H1 (cell line): ENCODE data around the gene IDE. TPM values are rescaled to one million over a fixed set of nuclear protein-coding genes. Genes with fewer than 3 reads are reported as not detected.
"Not testable (repeated sequence)": the region's sequence is repeated elsewhere in the genome, so short reads cannot be mapped to it uniquely, and the experiment has no call there.

Source experiments
- CTCF ChIA-PET: fragments of 300-600 bp; sonication (Branson Sonifier 250); formaldehyde crosslinking; loops from one replicate; lab custom pipeline; 2021; ENCODE audit not compliant: partially characterized antibody; lab: Charles Lee
- POLR2A ChIA-PET: fragments of 300-600 bp; sonication (Branson Sonifier 250); formaldehyde crosslinking; loops from one replicate; lab custom pipeline; 2021; ENCODE audit warnings: inconsistent platforms; ENCODE audit not compliant: partially characterized antibody; lab: Charles Lee
- DNase-seq, 2 experiments: peaks; one replicate each; pipeline versions ENCODE4 v3.0.0 to v3.0.0-alpha.2; 2010 to 2022; ENCODE audit warnings: low spot score in 2 of 2, low read depth in 1 of 2, mixed read lengths in 1 of 2
- FAIRE-seq: peaks from 2 replicates; lab custom pipeline; 2011; peaks lifted over from hg19 to GRCh38; lab: Jason Lieb, UNC
- H2AFZ ChIP-seq: 2 replicates; pipeline ENCODE4 v1.8.1; 2012; ENCODE audit warnings: low read length, inconsistent platforms
- H2AK5ac ChIP-seq: 2 replicates; pipeline ENCODE4 v1.6.1; 2013; ENCODE audit warnings: low read depth, low read length
- H2BK120ac ChIP-seq: replicated peaks from 2 replicates; pipeline ENCODE3; 2013; ENCODE audit warnings: low read depth, low read length, inconsistent platforms
- H2BK12ac ChIP-seq: 2 replicates; pipeline ENCODE4 v1.6.1; 2013; ENCODE audit warnings: low read depth, low read length
- H2BK15ac ChIP-seq: 2 replicates; pipeline ENCODE4 v1.6.1; 2013; ENCODE audit warnings: low read length
- H2BK20ac ChIP-seq: 2 replicates; pipeline ENCODE4 v1.6.1; 2013; ENCODE audit warnings: low read length
- H2BK5ac ChIP-seq: 2 replicates; pipeline ENCODE4 v1.6.1; 2013; ENCODE audit warnings: low read depth, low read length
- H3K14ac ChIP-seq: 2 replicates; pipeline ENCODE4 v1.6.1; 2013; ENCODE audit warnings: inconsistent platforms; ENCODE audit not compliant: insufficient read length
- H3K18ac ChIP-seq: 2 replicates; pipeline ENCODE4 v1.6.1; 2013; ENCODE audit warnings: low read length; ENCODE audit errors: extremely low read depth
- H3K23ac ChIP-seq: 2 replicates; pipeline ENCODE4 v1.6.1; 2013; ENCODE audit warnings: inconsistent platforms; ENCODE audit not compliant: insufficient read length
- H3K23me2 ChIP-seq: 2 replicates; pipeline ENCODE4 v1.6.1; 2013; ENCODE audit warnings: low read depth, low read length
- H3K27ac ChIP-seq: 2 replicates; pipeline ENCODE4 v1.6.1; 2011; ENCODE audit warnings: low read depth, low read length, inconsistent platforms
- H3K27me3 ChIP-seq, 4 experiments: replicated peaks in 1 of 4; 1 replicate in 1 of 4; 2 replicates in 3 of 4; pipeline versions ENCODE4 v1.6.1 to v1.8.1; 2011 to 2013; ENCODE audit warnings: low read length in 3 of 4, mild to moderate bottlenecking in 3 of 4, inconsistent platforms in 2 of 4, mixed read lengths in 2 of 4, moderate library complexity in 1 of 4; ENCODE audit not compliant: control insufficient read depth in 3 of 4, insufficient read depth in 3 of 4; ENCODE audit errors: extremely low read depth in 1 of 4
- H3K36me3 ChIP-seq, 4 experiments: 2 replicates each; pipeline versions ENCODE4 v1.6.1 to v1.8.1; 2011 to 2013; ENCODE audit warnings: mild to moderate bottlenecking in 4 of 4, low read length in 3 of 4, moderate library complexity in 2 of 4, control low read depth in 1 of 4, inconsistent platforms in 1 of 4; ENCODE audit not compliant: insufficient read depth in 4 of 4, control insufficient read depth in 2 of 4
- H3K4ac ChIP-seq: replicated peaks from 2 replicates; pipeline ENCODE3; 2013; ENCODE audit warnings: low read length, low read depth, mixed read lengths, inconsistent platforms; ENCODE audit not compliant: insufficient read length
- H3K4me1 ChIP-seq, 4 experiments: replicated peaks in 1 of 4; 1 replicate in 1 of 4; 2 replicates in 3 of 4; pipeline versions ENCODE4 v1.6.1 to v1.8.1; 2011 to 2013; ENCODE audit warnings: low read length in 3 of 4, inconsistent platforms in 2 of 4, mixed read lengths in 1 of 4; ENCODE audit not compliant: insufficient read depth in 4 of 4, control insufficient read depth in 3 of 4
- H3K4me2 ChIP-seq, 2 experiments: 2 replicates each; pipeline versions ENCODE4 v1.6.1 to v1.8.1; 2011 to 2013; ENCODE audit warnings: low read depth in 2 of 2, low read length in 2 of 2, control low read depth in 1 of 2, inconsistent platforms in 1 of 2, mild to moderate bottlenecking in 1 of 2; ENCODE audit not compliant: insufficient read depth in 1 of 2
- H3K4me3 ChIP-seq, 4 experiments: fragments of 200-600, 300-600 bp in 1 of 4; sonication (generic), shearing (Covaris generic), sonication (Bioruptor Twin) in 1 of 4; 2 replicates each; pipeline versions ENCODE4 v1.5.1 to v1.8.1; 2011 to 2016; ENCODE audit warnings: low read length in 4 of 4, low read depth in 3 of 4, control low read depth in 2 of 4, inconsistent platforms in 2 of 4, mild to moderate bottlenecking in 2 of 4, mixed read lengths in 1 of 4, moderate library complexity in 1 of 4; ENCODE audit not compliant: insufficient read depth in 2 of 4; ENCODE audit errors: extremely low read depth in 1 of 4
- H3K56ac ChIP-seq: replicated peaks from 2 replicates; pipeline ENCODE3; 2013; ENCODE audit warnings: low read depth, mild to moderate bottlenecking, mixed read lengths, low read length, inconsistent platforms; ENCODE audit not compliant: insufficient read length
- H3K79me1 ChIP-seq: 2 replicates; pipeline ENCODE4 v1.6.1; 2013; ENCODE audit warnings: low read depth, low read length, control low read depth
- H3K79me2 ChIP-seq, 2 experiments: 2 replicates each; pipeline versions ENCODE4 v1.6.1 to v1.8.1; 2012 to 2013; ENCODE audit warnings: low read length in 2 of 2, mild to moderate bottlenecking in 2 of 2, inconsistent platforms in 1 of 2; ENCODE audit not compliant: insufficient read depth in 2 of 2, control insufficient read depth in 1 of 2
- H3K9ac ChIP-seq, 4 experiments: replicated peaks in 1 of 4; 1 replicate in 1 of 4; 2 replicates in 3 of 4; pipeline versions ENCODE4 v1.6.1 to v1.8.1; 2011 to 2013; ENCODE audit warnings: low read depth in 3 of 4, low read length in 3 of 4, control low read depth in 2 of 4, mild to moderate bottlenecking in 2 of 4, moderate library complexity in 2 of 4, inconsistent platforms in 1 of 4; ENCODE audit errors: extremely low read depth in 1 of 4
- H3K9me3 ChIP-seq, 2 experiments: 2 replicates each; pipeline versions ENCODE4 v1.6.1 to v1.8.1; 2012 to 2013; ENCODE audit warnings: mild to moderate bottlenecking in 2 of 2, moderate library complexity in 2 of 2, control low read depth in 1 of 2, inconsistent platforms in 1 of 2, low read depth in 1 of 2, low read length in 1 of 2, mixed read lengths in 1 of 2; ENCODE audit not compliant: insufficient read depth in 2 of 2
- H4K20me1 ChIP-seq, 2 experiments: replicated peaks in 1 of 2; 2 replicates each; pipeline versions ENCODE3 to v1.8.1; 2011 to 2013; ENCODE audit warnings: inconsistent platforms in 2 of 2, low read length in 2 of 2, mild to moderate bottlenecking in 1 of 2; ENCODE audit not compliant: insufficient read depth in 2 of 2, control insufficient read depth in 1 of 2
- H4K5ac ChIP-seq: 2 replicates; pipeline ENCODE4 v1.6.1; 2013; ENCODE audit warnings: low read length, low read depth, mixed read lengths, inconsistent platforms; ENCODE audit not compliant: insufficient read length
- H4K8ac ChIP-seq: 2 replicates; pipeline ENCODE4 v1.8.0; 2013; ENCODE audit warnings: mild to moderate bottlenecking, moderate library complexity, low read length, inconsistent platforms; ENCODE audit not compliant: insufficient read depth; ENCODE audit errors: extremely low read depth
- H4K91ac ChIP-seq: replicated peaks from 2 replicates; pipeline ENCODE3; 2013; ENCODE audit warnings: low read length, mixed read lengths, inconsistent platforms; ENCODE audit not compliant: insufficient read length
- WGBS, 2 experiments: shearing (Covaris generic) in 1 of 2; methylation state at CpG; one replicate each; pipeline versions ENCODE4 v1.1.6 to v1.1.7; 2013 to 2015; ENCODE audit warnings: low lambda C conversion rate in 2 of 2, mixed read lengths in 2 of 2, inconsistent platforms in 1 of 2, low coverage in 1 of 2, missing lambda C conversion rate in 1 of 2; ENCODE audit not compliant: insufficient replicate concordance in 2 of 2, insufficient coverage in 1 of 2, insufficient read length in 1 of 2; ENCODE audit errors: extremely low coverage in 1 of 2, missing lambda C conversion rate in 1 of 2; 5-methylcytosine and 5-hydroxymethylcytosine counted together
- polyA plus RNA-seq, 7 experiments: library from polyadenylated mRNA; depleted of rRNA in 3 of 7; stranded (reverse) in 5 of 7; unstranded in 2 of 7; fragments of >200 nt in 5 of 7; fragments of 200-250 nt in 2 of 7; gene quantifications; 1 replicate in 5 of 7; 2 replicates in 1 of 7; 4 replicates in 1 of 7; pipeline versions ENCODE4 v1.2.1 to v1.2.3, GENCODE V29; 2011 to 2013; ENCODE audit warnings: missing spikeins in 2 of 7, mixed read lengths in 2 of 7
- total RNA-seq: library from RNA; stranded (reverse); fragmentation: NEBNext Ultra II Directional; extraction: Animal tissue kit (Norgen Biotek cat#: 25700); gene quantifications from 2 replicates; pipeline ENCODE4 v1.2.1, GENCODE V29; 2021

IDE gene
- total and polyA plus RNA-seq, 2 of the 8 experiments (the other 6 are each of a cell fraction or from before 2014, with no cell fraction given) = 12.7 to 52.7 TPM

DNA sequence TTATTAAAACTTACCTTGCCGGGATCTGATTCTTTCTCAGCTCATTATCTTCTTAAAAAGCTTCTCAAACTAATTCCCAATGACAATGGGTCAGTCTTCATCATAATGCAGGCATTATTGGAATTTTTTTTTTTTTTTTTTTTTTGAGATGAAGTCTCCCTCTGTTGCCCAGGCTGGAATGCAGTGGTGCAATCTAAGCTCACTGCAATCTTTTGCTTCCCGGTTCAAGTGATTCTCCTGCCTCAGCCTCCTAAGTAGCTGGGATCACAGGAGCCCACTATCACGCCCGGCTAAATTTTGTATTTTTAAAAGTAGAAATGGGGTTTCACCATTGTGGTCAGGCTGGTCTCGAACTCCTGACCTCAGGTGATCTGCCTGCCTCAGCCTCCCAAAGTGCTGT lies 137.8 kb downstream of the IDE start:
- not testable (repeated sequence) for H4K20me1 ChIP-seq, H2AK5ac ChIP-seq, H3K4me1 ChIP-seq, FAIRE-seq, H4K8ac ChIP-seq, H2BK120ac ChIP-seq, H3K9ac ChIP-seq, H2BK15ac ChIP-seq, H3K56ac ChIP-seq, H2BK5ac ChIP-seq, H3K79me1 ChIP-seq, H3K23me2 ChIP-seq, H3K4me3 ChIP-seq, H3K27me3 ChIP-seq, H3K23ac ChIP-seq, H3K79me2 ChIP-seq, H2BK20ac ChIP-seq, H3K18ac ChIP-seq, H2BK12ac ChIP-seq, H2AFZ ChIP-seq, H3K4me2 ChIP-seq, H3K9me3 ChIP-seq, H3K36me3 ChIP-seq, H3K4ac ChIP-seq, H3K14ac ChIP-seq, H4K91ac ChIP-seq, DNase-seq, H4K5ac ChIP-seq, H3K27ac ChIP-seq
- ChIA-PET POLR2A (interaction anchor here (0.6 kb wide), 1 partner anchor 28 kb away, joined by 3 read pairs; no protein-coding TSS in a partner anchor), CTCF (interaction anchor here (0.6 to 4.7 kb wide), 8 partner anchors 36 to 495 kb away, joined by 3 to 55 read pairs (median 3); no protein-coding TSS in a partner anchor)
- WGBS, 2 experiments = 88% methylated on average over 5 of the region's 5 CpGs; no CpG with 5 or more reads in 1 of the 2 experiments
